SK-N-SH treated with all-trans-retinoic acid at 6 μM for 48 hours (cell line): Measurements from ENCODE around the gene ESD.

ENCODE experiments used
- BACH2 ChIP-seq: fragments of 250-450 bp; sonication (Bioruptor Pico); IDR thresholded peaks from 2 replicates; pipeline ENCODE4 v1.9.0; 2021; ENCODE audit warnings: mild to moderate bottlenecking, borderline replicate concordance
- CREB5 ChIP-seq: fragments of 250-450 bp; sonication (Bioruptor Pico); IDR thresholded peaks from 2 replicates; pipeline ENCODE4 v1.5.1; 2020; ENCODE audit warnings: low read depth, mild to moderate bottlenecking, moderate library complexity
- CSDC2 ChIP-seq: fragments of 250-450 bp; sonication (Bioruptor Pico); IDR thresholded peaks from 2 replicates; pipeline ENCODE4 v1.5.0; 2020; ENCODE audit warnings: mild to moderate bottlenecking, moderate library complexity
- GLIS3 ChIP-seq: fragments of 250-450 bp; sonication (Bioruptor Pico); IDR thresholded peaks from 2 replicates; pipeline ENCODE4 v1.5.0; 2020; ENCODE audit warnings: mild to moderate bottlenecking, moderate library complexity
- OSR1 ChIP-seq: fragments of 250-450 bp; sonication (Bioruptor Pico); IDR thresholded peaks from 2 replicates; pipeline ENCODE4 v1.8.0; 2022; ENCODE audit warnings: moderate library complexity, mild to moderate bottlenecking, inconsistent platforms
- PATZ1 ChIP-seq: fragments of 250-450 bp; sonication (Bioruptor Pico); IDR thresholded peaks from 2 replicates; pipeline ENCODE4 v1.8.0; 2020; ENCODE audit warnings: mild to moderate bottlenecking, moderate library complexity, borderline replicate concordance
- RARB ChIP-seq: fragments of 250-450 bp; sonication (Bioruptor Pico); IDR thresholded peaks from 2 replicates; pipeline ENCODE4 v1.8.0; 2021; ENCODE audit warnings: mild to moderate bottlenecking, moderate library complexity
- TOX ChIP-seq: fragments of 250-450 bp; sonication (Bioruptor Pico); IDR thresholded peaks from 2 replicates; pipeline ENCODE4 v1.8.0; 2021; ENCODE audit warnings: mild to moderate bottlenecking, moderate library complexity, borderline replicate concordance
- ZC3H10 ChIP-seq: fragments of 250-450 bp; sonication (Bioruptor Pico); IDR thresholded peaks from 2 replicates; pipeline ENCODE4 v1.5.1; 2021; ENCODE audit warnings: mild to moderate bottlenecking, moderate library complexity
- ZFP30 ChIP-seq: fragments of 450-650 bp; formaldehyde crosslinking; IDR thresholded peaks from 2 replicates; pipeline ENCODE4 v1.5.0; 2022; ENCODE audit warnings: mild to moderate bottlenecking, moderate library complexity
- ZNF565 ChIP-seq: fragments of 450-650 bp; formaldehyde crosslinking; conservative IDR thresholded peaks from 2 replicates; pipeline ENCODE4 v1.5.0; 2020; ENCODE audit warnings: low read depth, mild to moderate bottlenecking, moderate library complexity
- ZNF8 ChIP-seq: fragments of 450-650 bp; formaldehyde crosslinking; IDR thresholded peaks from 2 replicates; pipeline ENCODE4 v1.5.0; 2020; ENCODE audit warnings: mild to moderate bottlenecking, moderate library complexity

DNA sequence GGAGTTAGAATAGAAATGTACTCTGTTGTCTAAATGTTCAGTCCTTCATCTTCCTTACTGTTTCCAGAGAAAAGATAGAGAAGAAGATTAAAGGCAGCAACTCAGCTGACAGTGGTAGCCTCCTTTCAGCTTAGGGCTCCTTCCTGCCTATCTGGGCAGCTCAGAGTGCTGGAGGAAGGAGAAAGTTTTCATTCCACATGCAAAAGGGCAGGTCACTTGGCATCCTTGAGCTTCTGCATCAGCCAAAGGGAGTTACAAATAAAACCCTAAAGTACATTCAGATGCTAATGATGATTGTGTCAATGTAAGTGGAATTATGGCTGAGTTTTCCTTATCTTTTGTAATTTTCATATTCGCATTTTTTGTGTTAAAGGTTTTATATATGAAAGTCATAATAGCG is 58.9 kb downstream of the ESD start:
- TF ChIP-seq ZNF8 (CRISPR knock-in tag) (no peak), BACH2 (CRISPR knock-in tag) (no peak), ZFP30 (no peak), CREB5 (CRISPR knock-in tag) (no peak), ZNF565 (no peak), RARB (CRISPR knock-in tag) (no peak), ZC3H10 (CRISPR knock-in tag) (no peak), OSR1 (CRISPR knock-in tag) (no peak), TOX (CRISPR knock-in tag) (no peak), CSDC2 (CRISPR knock-in tag) (no peak), PATZ1 (CRISPR knock-in tag) (no peak), GLIS3 (CRISPR knock-in tag) (no peak)
